ENCODE measurements around the gene ADAP2.
"Not testable (repeated sequence)": the region's sequence is repeated elsewhere in the genome, so short reads cannot be mapped to it uniquely, and the experiment has no call there.

ADAP2 gene

DNA sequence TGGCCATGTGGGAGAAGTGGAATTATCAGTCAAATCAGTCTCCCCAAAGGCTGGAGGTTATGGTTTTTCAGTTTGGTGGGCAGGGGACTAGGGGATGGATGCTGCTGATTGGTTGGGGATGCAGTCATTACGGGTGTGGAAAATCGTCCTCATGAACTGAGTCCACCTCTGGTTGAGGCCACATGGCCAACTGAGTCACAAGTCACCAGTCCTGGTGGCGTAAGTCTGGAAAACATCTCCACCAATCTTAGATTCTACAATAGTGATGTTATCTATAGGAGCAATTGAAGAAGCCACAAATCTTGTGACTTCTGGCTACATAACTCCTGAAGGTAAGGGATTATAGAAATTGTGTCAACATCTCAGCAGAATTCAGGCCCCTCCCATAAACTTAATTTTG is 43.9 kb downstream of the ADAP2 start:
- Histone ChIP-seq H4K8ac (ENCODE audit: low read depth, low read length) (no peak overlapping the region), H2BK120ac (ENCODE audit: low read depth, low read length) (no peak overlapping the region), H3K36me3 (ENCODE audit: control insufficient read depth, insufficient read depth, low read length) (no peaks in the 10 kb centered on the region), H3K9ac (ENCODE audit: low read length) (no peak overlapping the region), H3K79me1 (ENCODE audit: low read length) (no peaks in the 10 kb centered on the region), H3K4me3 (ENCODE audit: low read length) (no peak overlapping the region), H3K27ac (ENCODE audit: low read depth, low read length) (no peak overlapping the region), H3K79me2 (ENCODE audit: control insufficient read depth, insufficient read depth, low read length) (no peaks in the 10 kb centered on the region), H3K18ac (ENCODE audit: low read length) (no peak overlapping the region), H2BK15ac (replicated peaks; ENCODE audit: low read depth) (no peak overlapping the region), H3K27me3 (ENCODE audit: insufficient read depth, low read length, poor library complexity) (no peaks in the 10 kb centered on the region), H4K5ac (ENCODE audit: low read length) (no peak overlapping the region), H3K4me2 (ENCODE audit: low read length) (no peak overlapping the region), H3K4me1 (ENCODE audit: control insufficient read depth, low read depth, low read length) (no peaks in the 10 kb centered on the region), H3K56ac (ENCODE audit: low read length) (no peak overlapping the region), H2BK5ac (ENCODE audit: low read length) (no peak overlapping the region), H3K4ac (ENCODE audit: low read depth, low read length) (no peak overlapping the region), H3K23ac (ENCODE audit: low read length) (no peak overlapping the region), H2AK5ac (ENCODE audit: low read length) (no peak overlapping the region)
- WGBS (ENCODE audit: extremely low coverage, insufficient coverage, low lambda C conversion rate) = no CpG with 5 or more reads among the region's 3 CpGs
- no peak for DNase-seq

DNA sequence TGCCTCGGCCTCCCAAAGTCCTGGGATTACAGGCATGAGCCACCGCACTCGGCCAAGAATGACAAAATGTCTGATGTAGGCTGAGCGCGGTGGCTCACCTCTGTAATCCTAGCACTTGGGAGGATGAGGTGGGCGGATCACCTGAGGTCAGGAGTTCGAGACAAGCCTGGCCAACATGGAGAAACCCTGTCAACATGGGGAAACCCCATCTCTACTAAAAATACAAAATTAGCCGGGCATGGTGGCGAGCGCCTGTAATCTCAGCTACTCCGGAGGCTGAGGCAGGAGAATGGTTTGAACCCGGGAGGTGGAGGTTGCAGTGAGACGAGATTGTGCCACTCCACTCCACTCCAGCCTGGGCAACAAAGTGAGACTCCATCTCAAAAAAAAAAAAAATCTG is 46.2 kb downstream of the ADAP2 start:
- H3K56ac ChIP-seq (ENCODE audit: low read length); H3K4me1 ChIP-seq (ENCODE audit: control insufficient read depth, low read depth, low read length); H3K79me1 ChIP-seq (ENCODE audit: low read length); H3K36me3 ChIP-seq (ENCODE audit: control insufficient read depth, insufficient read depth, low read length); H3K27ac ChIP-seq (ENCODE audit: low read depth, low read length); H3K9ac ChIP-seq (ENCODE audit: low read length); H2BK15ac ChIP-seq (replicated peaks; ENCODE audit: low read depth); H3K4me3 ChIP-seq (ENCODE audit: low read length); H4K5ac ChIP-seq (ENCODE audit: low read length); H3K23ac ChIP-seq (ENCODE audit: low read length); H4K8ac ChIP-seq (ENCODE audit: low read depth, low read length); H3K79me2 ChIP-seq (ENCODE audit: control insufficient read depth, insufficient read depth, low read length); H3K27me3 ChIP-seq (ENCODE audit: insufficient read depth, low read length, poor library complexity); H2AK5ac ChIP-seq (ENCODE audit: low read length); DNase-seq; H2BK5ac ChIP-seq (ENCODE audit: low read length); H3K4ac ChIP-seq (ENCODE audit: low read depth, low read length); H3K18ac ChIP-seq (ENCODE audit: low read length); H2BK120ac ChIP-seq (ENCODE audit: low read depth, low read length); H3K4me2 ChIP-seq (ENCODE audit: low read length): not testable (repeated sequence)
- whole genome bisulfite sequencing (ENCODE audit: extremely low coverage, insufficient coverage, low lambda C conversion rate) = no CpG with 5 or more reads among the region's 13 CpGs

DNA sequence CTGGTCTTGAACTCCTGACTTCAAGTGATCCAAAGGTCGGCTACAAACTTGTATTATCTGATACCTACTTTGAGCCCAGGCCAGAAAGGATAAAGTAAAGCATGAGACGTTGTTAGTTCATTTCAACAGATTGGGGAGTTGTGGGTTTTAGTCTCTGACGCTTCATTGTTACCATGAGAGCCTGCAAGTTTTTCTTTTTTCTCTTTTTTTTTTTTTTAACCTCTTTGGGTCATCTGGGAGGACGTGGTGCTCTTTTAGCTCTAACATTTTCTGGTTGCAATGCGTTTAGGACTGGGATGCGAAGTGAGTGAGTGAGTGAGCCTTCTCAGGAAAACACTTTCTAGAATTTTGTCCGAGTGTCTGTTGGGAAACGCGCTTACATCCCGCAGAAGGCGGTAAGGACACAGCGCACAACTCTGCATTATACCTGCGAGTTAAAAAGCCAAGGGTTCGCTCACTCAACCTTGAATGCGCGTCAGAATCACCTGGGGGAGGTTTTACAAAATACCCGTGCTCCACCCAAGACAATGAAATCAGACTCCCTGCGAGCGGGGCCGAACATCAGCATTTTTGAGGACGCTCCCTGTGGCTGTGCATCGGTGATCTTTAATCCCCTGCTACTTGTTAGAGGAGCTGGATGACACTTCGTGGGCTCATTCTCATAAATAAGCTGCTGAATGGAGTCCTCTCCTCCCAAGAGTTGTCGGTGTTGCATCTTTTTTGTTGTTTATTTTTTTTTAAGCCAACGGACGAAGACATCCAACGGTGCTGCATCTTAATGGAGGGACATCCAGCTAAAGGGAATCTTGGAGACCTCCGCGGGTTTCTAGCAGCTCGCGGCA is 48.5 kb downstream of the ADAP2 start:
- no CpG with 5 or more reads among the region's 31 CpGs for WGBS (ENCODE audit: extremely low coverage, insufficient coverage, low lambda C conversion rate)
- peak overlapping the region; percentile 76 for H3K4ac ChIP-seq (ENCODE audit: low read depth, low read length)
- peak overlapping the region; percentile 75 for H3K9ac ChIP-seq (ENCODE audit: low read length)
- no peaks in the 10 kb centered on the region for H3K4me1 ChIP-seq (ENCODE audit: control insufficient read depth, low read depth, low read length)
- H3K18ac ChIP-seq (ENCODE audit: low read length) = peak overlapping the region; percentile 90
- H4K5ac ChIP-seq (ENCODE audit: low read length) = peak overlapping the region; percentile 21
- H3K4me3 ChIP-seq (ENCODE audit: low read length) = peak overlapping the region; percentile 20
- H2BK120ac ChIP-seq (ENCODE audit: low read depth, low read length) = no peak overlapping the region
- peak overlapping the region; percentile 57 for H4K8ac ChIP-seq (ENCODE audit: low read depth, low read length)
- peak overlapping the region; percentile 95 for H3K56ac ChIP-seq (ENCODE audit: low read length)
- no peaks in the 10 kb centered on the region for H3K27me3 ChIP-seq (ENCODE audit: insufficient read depth, low read length, poor library complexity)
- no peaks in the 10 kb centered on the region for H3K79me1 ChIP-seq (ENCODE audit: low read length)
- H2BK15ac ChIP-seq (replicated peaks; ENCODE audit: low read depth) = peak overlapping the region; percentile 48
- H3K27ac ChIP-seq (ENCODE audit: low read depth, low read length) = peak overlapping the region; percentile 71
- peak overlapping the region; percentile 34 for H3K4me2 ChIP-seq (ENCODE audit: low read length)
- no peak overlapping the region for H3K23ac ChIP-seq (ENCODE audit: low read length)
- H3K79me2 ChIP-seq (ENCODE audit: control insufficient read depth, insufficient read depth, low read length) = no peaks in the 10 kb centered on the region
- H2AK5ac ChIP-seq (ENCODE audit: low read length) = no peak overlapping the region
- H3K36me3 ChIP-seq (ENCODE audit: control insufficient read depth, insufficient read depth, low read length) = no peaks in the 10 kb centered on the region
- peak; percentile 68 for DNase-seq
- peak overlapping the region; percentile 21 for H2BK5ac ChIP-seq (ENCODE audit: low read length)

DNA sequence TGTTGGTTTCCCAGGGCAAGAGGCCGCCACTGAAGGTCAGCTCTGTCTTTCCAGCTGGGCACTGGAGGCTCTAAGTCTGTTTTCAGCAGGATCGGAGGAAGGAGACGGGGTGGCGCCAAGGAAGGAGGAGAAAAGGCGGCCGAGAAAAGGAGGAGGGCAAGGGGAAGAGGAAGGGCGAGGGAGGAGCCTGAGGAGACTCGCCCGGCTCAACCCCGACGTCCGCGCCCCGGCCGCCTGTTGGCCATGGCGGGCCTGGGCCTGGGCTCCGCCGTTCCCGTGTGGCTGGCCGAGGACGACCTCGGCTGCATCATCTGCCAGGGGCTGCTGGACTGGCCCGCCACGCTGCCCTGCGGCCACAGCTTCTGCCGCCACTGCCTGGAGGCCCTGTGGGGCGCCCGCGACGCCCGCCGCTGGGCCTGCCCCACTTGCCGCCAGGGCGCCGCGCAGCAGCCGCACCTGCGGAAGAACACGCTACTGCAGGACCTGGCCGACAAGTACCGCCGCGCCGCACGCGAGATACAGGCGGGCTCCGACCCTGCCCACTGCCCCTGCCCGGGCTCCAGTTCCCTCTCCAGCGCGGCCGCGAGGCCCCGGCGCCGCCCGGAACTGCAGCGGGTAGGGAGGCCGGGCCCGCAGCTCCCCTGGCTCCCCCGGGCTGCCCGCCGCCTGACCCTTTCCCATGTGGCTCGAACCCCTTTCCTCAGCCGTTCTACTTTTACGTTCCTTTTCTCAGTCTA is 49.3 kb downstream of the ADAP2 start, which contains the start of gene RNF135:
Gene RNF135, plus strand, starts transcription at position 209 of the 737 bp plus-strand sequence. Its CDS starts 35 bp downstream, at position 244.
- H2AK5ac ChIP-seq (ENCODE audit: low read length) = no peak within 1 kb of the TSS
- H3K18ac ChIP-seq (ENCODE audit: low read length) = peak within 1 kb of the TSS; percentile 91
- H3K27ac ChIP-seq (ENCODE audit: low read depth, low read length) = peak within 1 kb of the TSS; percentile 98
- H3K36me3 ChIP-seq (ENCODE audit: control insufficient read depth, insufficient read depth, low read length) = no peaks in the 10 kb centered on the region
- no peaks in the 10 kb centered on the region for H3K4me1 ChIP-seq (ENCODE audit: control insufficient read depth, low read depth, low read length)
- H3K4me3 ChIP-seq (ENCODE audit: low read length) = peak within 1 kb of the TSS; percentile 25
- peak within 1 kb of the TSS; percentile 48 for H2BK15ac ChIP-seq (replicated peaks; ENCODE audit: low read depth)
- WGBS (ENCODE audit: extremely low coverage, insufficient coverage, low lambda C conversion rate) = no CpG with 5 or more reads among the region's 66 CpGs
- peak within 1 kb of the TSS; percentile 21 for H4K5ac ChIP-seq (ENCODE audit: low read length)
- peak within 1 kb of the TSS; percentile 95 for H3K56ac ChIP-seq (ENCODE audit: low read length)
- no peaks in the 10 kb centered on the region for H3K79me2 ChIP-seq (ENCODE audit: control insufficient read depth, insufficient read depth, low read length)
- peak within 1 kb of the TSS; percentile 80 for H3K4me2 ChIP-seq (ENCODE audit: low read length)
- peak within 1 kb of the TSS; percentile 21 for H2BK5ac ChIP-seq (ENCODE audit: low read length)
- peak; percentile 96 for DNase-seq
- H4K8ac ChIP-seq (ENCODE audit: low read depth, low read length) = peak within 1 kb of the TSS; percentile 94
- H2BK120ac ChIP-seq (ENCODE audit: low read depth, low read length) = peak within 1 kb of the TSS; percentile 8
- H3K23ac ChIP-seq (ENCODE audit: low read length) = peak within 1 kb of the TSS; percentile 85
- H3K79me1 ChIP-seq (ENCODE audit: low read length) = no peaks in the 10 kb centered on the region
- peak within 1 kb of the TSS; percentile 76 for H3K4ac ChIP-seq (ENCODE audit: low read depth, low read length)
- peak within 1 kb of the TSS; percentile 75 for H3K9ac ChIP-seq (ENCODE audit: low read length)
- H3K27me3 ChIP-seq (ENCODE audit: insufficient read depth, low read length, poor library complexity) = no peaks in the 10 kb centered on the region

DNA sequence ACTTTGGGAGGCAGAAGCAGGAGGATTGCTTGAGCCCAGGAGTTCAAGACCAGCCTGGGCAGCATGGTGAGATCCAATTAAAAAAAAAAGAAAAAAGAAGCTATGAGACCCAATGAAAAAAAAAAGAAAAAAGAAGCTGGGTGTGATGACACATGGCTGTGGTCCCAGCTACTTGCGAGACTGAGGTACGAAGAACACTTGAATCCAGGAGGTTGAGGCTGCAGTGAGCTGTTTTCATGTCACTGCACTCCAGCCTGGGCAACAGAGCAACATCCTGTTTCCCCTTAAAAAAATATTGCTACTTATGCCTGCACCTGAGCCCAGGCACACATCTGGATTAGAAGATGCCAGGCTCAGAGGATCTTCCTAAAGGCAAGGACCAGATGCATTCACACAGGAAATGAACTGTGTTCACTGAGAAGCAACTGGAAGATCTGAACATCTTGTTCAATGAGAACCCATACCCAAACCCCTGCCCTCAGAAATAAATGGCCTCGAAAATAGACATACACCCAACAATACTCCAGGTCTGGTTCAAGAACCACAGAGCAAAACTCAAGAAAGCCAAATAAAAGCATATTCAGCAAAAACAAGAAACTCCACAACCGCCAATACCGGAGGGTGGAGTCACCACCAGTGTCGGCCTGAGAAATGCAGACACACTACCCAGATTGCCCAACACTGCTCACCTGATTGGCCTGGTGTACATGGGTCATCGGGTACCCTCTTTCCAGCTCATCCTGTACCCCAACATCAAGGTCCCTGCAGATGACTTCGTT is 53.5 kb downstream of the ADAP2 start:
- Histone ChIP-seq H2AK5ac (ENCODE audit: low read length) (no peak overlapping the region), H3K79me1 (ENCODE audit: low read length) (no peaks in the 10 kb centered on the region), H3K18ac (ENCODE audit: low read length) (no peak overlapping the region), H3K79me2 (ENCODE audit: control insufficient read depth, insufficient read depth, low read length) (no peaks in the 10 kb centered on the region), H2BK120ac (ENCODE audit: low read depth, low read length) (no peak overlapping the region), H3K9ac (ENCODE audit: low read length) (no peak overlapping the region), H4K5ac (ENCODE audit: low read length) (no peak overlapping the region), H3K27me3 (ENCODE audit: insufficient read depth, low read length, poor library complexity) (no peaks in the 10 kb centered on the region), H3K4me3 (ENCODE audit: low read length) (no peak overlapping the region), H3K4ac (ENCODE audit: low read depth, low read length) (no peak overlapping the region), H3K4me2 (ENCODE audit: low read length) (no peak overlapping the region), H3K56ac (ENCODE audit: low read length) (no peak overlapping the region), H3K23ac (ENCODE audit: low read length) (no peak overlapping the region), H3K27ac (ENCODE audit: low read depth, low read length) (no peak overlapping the region), H3K36me3 (ENCODE audit: control insufficient read depth, insufficient read depth, low read length) (no peaks in the 10 kb centered on the region), H2BK5ac (ENCODE audit: low read length) (no peak overlapping the region), H2BK15ac (replicated peaks; ENCODE audit: low read depth) (no peak overlapping the region), H4K8ac (ENCODE audit: low read depth, low read length) (no peak overlapping the region), H3K4me1 (ENCODE audit: control insufficient read depth, low read depth, low read length) (no peaks in the 10 kb centered on the region)
- no peak for DNase-seq
- no CpG with 5 or more reads among the region's 8 CpGs for WGBS (ENCODE audit: extremely low coverage, insufficient coverage, low lambda C conversion rate)

All from mesendoderm (in vitro differentiated cells).